ENCODE data around the gene LY9.
A peak's percentile ranks its signal among the peaks of the same experiment; 100 is the strongest.
"Not testable (repeated sequence)": the region's sequence is repeated elsewhere in the genome, so short reads cannot be mapped to it uniquely, and the experiment has no call there.

Gene LY9

GRCh38 chr1:160776178-160776577, 19.8 kb upstream of the LY9 start:
- FAIRE-seq (no peak), DNase-seq (ENCODE audit: insufficient read length) (no peak)

GRCh38 chr1:160777486-160778089, 18.4 kb upstream of the LY9 start:
- DNase-seq (ENCODE audit: insufficient read length) (no peak), FAIRE-seq (peak; percentile 87)
- TF ChIP-seq POLR2AphosphoS5 (IDR thresholded peaks at IDR 0.05; ENCODE audit: low read depth, low read length): no peak
- no peak for TF ChIP-seq POLR2A (IDR thresholded peaks at IDR 0.05; ENCODE audit: low read depth, low read length)
- TF ChIP-seq TAF1 (IDR thresholded peaks at IDR 0.05; ENCODE audit: borderline replicate concordance, low read depth, low read length): no peak

More at GRCh38 chr1:160776178-160776577, 19.8 kb upstream of the LY9 start:
- TF ChIP-seq POLR2A (IDR thresholded peaks at IDR 0.05; ENCODE audit: low read depth, low read length) (no peak), POLR2AphosphoS5 (IDR thresholded peaks at IDR 0.05; ENCODE audit: low read depth, low read length) (no peak), TAF1 (IDR thresholded peaks at IDR 0.05; ENCODE audit: borderline replicate concordance, low read depth, low read length) (no peak)

GRCh38 chr1:160778976-160779375, 17.0 kb upstream of the LY9 start:
- DNase-seq (ENCODE audit: insufficient read length): no peak
- no peak for TF ChIP-seq TAF1 (IDR thresholded peaks at IDR 0.05; ENCODE audit: borderline replicate concordance, low read depth, low read length)
- no peak for TF ChIP-seq POLR2A (IDR thresholded peaks at IDR 0.05; ENCODE audit: low read depth, low read length)
- TF ChIP-seq POLR2AphosphoS5 (IDR thresholded peaks at IDR 0.05; ENCODE audit: low read depth, low read length): no peak
- FAIRE-seq: no peak

DNA sequence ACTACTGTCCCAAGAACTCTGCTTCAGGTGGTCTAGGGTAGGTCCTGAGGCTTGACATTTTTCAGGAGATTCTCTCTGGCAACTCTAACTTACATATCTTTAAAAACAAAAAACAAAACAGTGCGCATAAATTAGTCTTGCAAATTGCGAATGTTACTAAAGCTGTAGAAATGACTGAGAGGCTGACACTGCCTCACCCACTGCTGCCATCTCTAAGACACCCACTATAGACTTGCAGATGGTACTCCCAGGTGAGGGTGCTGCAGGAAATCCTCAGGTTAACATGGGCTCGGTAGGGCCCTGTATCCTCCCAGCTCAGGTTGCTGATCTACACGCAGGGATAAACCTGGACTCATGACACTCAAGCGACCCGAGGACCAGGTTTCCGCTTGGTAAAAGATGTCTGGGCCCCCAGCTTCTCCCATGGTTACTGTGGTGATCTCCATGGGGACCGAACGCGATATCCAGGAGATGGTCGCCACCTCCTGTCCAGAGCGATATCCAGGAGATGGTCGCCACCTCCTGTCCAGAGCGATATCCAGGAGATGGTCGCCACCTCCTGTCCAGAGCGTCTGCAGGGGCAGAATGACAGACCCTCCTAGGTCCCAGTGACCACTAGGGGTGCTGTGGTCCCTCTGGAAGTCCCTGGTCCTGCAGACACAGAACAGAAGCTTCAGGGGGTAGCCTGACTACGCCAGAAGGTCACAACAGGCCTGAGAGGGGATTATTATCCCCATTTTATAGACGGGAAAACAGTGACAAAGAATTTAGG, 16.2 kb upstream of the LY9 start:
- no peak for DNase-seq (ENCODE audit: insufficient read length)
- no peak for FAIRE-seq
- no peak for TF ChIP-seq TAF1 (IDR thresholded peaks at IDR 0.05; ENCODE audit: borderline replicate concordance, low read depth, low read length)
- no peak for TF ChIP-seq POLR2A (IDR thresholded peaks at IDR 0.05; ENCODE audit: low read depth, low read length)

DNA sequence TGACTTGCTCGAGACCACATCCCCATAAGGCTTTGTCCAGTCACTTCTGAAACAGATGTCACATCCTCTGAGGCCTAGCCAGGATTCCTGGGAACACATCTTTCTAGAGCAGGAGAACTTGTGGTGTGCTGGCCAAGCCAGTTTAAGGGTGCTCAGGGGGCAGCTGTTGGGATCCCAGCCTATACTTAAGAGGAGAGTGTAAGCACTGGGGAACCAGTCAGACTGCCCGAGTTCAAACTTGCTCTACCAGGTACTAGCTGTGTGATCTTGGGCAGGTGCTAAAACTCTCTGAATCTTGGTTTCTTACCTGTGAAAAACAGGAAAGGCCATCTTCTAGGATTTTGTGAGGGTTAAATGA, 15.6 kb upstream of the LY9 start:
- no peak for TF ChIP-seq POLR2A (IDR thresholded peaks at IDR 0.05; ENCODE audit: low read depth, low read length)
- TF ChIP-seq POLR2AphosphoS5 (IDR thresholded peaks at IDR 0.05; ENCODE audit: low read depth, low read length): no peak
- DNase-seq (ENCODE audit: insufficient read length) (no peak), FAIRE-seq (no peak)

DNA sequence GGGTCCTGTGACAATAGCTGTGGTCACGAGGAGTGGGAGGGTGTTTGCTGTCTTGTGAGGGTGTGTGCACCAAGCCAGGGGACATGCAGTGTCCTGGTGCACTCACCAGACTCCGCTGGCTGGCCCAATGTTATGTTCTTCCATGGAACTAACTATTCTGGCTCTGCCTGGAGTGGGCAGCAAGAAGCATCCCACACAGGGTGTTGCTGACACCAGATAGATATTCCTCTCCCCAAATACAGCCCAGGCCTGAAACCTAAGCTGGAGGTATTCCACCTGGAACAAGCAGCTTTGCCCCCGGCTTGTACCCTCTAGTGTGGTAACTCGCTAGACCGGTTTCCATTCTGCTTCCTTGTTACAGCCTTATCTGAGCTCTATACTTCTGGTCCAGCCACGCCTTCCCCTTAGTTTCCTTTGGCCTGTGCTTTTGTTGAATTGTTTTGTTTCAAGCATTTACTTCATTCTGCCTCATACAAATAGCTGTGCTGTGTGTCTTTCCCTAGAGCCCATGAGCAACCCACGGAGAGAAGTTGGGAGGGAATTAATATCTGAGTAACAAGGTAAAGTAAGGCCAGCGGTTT, 14.7 kb upstream of the LY9 start:
- FAIRE-seq (no peak), DNase-seq (ENCODE audit: insufficient read length) (no peak)
- TF ChIP-seq POLR2AphosphoS5 (IDR thresholded peaks at IDR 0.05; ENCODE audit: low read depth, low read length) (no peak), TAF1 (IDR thresholded peaks at IDR 0.05; ENCODE audit: borderline replicate concordance, low read depth, low read length) (0 out of 2 replicates have a peak, but pooled peaks have one; percentile 15)

DNA sequence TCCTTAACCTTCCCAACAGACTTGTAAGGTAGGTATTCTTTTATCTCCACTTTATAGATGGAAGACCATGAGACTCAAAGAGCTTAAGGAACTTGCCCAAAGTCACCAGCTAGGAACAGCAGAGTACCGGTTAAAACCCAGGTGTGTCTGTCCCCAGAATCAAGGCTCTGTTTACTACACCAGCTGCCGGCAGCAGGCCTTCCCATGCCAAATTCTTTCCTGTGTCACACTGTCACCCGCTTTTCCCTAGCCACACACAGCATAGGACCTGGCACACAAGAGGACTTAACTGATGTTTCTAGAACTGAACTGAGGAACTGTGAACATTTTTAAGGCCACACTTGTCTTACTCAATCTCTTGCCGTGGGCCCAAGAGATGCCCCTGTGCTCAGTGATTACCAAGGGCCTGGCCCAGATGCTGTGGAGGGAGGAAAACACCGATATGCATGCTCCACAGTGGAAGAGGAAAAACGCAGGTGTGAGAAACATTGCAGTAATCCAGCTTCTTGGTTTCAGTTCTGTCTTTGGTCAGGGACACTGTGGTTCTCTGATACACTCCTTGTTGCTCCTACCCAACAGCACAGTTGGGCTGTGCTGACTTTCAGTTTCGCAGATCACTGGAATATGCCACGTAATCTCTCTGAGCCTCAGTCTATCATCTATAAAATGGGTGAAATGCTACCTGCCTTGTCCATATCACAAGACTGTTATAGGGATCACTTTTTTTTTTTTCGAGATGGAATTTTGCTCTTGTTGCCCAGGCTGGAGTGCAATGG, 13.9 kb upstream of the LY9 start:
- FAIRE-seq (peak; percentile 85), DNase-seq (ENCODE audit: insufficient read length) (peak; percentile 41)
- TF ChIP-seq TAF1 (IDR thresholded peaks at IDR 0.05; ENCODE audit: borderline replicate concordance, low read depth, low read length): no peak
- TF ChIP-seq POLR2AphosphoS5 (IDR thresholded peaks at IDR 0.05; ENCODE audit: low read depth, low read length): no peak
- TF ChIP-seq POLR2A (IDR thresholded peaks at IDR 0.05; ENCODE audit: low read depth, low read length): no peak

DNA sequence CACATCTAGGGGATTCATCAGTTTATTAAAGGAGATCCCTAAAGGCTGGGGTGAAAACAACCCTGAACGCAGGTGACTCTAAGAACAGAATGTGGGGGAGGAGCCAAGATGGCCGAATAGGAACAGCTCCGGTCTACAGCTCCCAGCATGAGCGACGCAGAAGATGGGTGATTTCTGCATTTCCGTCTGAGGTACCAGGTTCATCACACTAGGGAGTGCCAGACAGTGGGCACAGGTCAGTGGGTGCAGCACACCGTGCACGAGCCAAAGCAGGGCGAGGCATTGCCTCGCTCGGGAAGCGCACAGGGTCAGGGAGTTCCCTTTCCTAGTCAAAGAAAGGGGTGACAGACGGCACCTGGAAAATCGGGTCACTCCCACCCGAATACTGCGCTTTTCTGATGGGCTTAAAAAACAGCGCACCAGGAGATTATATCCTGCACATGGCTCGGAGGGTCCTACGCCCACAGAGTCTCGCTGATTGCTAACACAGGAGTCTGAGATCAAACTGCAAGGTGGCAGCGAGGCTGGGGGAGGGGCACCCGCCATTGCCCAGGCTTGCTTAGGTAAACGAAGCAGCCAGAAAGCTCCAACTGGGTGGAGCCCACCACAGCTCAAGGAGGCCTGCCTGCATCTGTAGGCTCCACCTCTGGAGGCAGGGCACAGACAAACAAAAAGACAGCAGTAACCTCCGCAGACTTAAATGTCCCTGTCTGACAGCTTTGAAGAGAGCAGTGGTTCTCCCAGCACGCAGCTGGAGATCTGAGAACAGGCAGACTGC, 12.8 kb upstream of the LY9 start:
- DNase-seq (ENCODE audit: insufficient read length); FAIRE-seq: not testable (repeated sequence)

DNA sequence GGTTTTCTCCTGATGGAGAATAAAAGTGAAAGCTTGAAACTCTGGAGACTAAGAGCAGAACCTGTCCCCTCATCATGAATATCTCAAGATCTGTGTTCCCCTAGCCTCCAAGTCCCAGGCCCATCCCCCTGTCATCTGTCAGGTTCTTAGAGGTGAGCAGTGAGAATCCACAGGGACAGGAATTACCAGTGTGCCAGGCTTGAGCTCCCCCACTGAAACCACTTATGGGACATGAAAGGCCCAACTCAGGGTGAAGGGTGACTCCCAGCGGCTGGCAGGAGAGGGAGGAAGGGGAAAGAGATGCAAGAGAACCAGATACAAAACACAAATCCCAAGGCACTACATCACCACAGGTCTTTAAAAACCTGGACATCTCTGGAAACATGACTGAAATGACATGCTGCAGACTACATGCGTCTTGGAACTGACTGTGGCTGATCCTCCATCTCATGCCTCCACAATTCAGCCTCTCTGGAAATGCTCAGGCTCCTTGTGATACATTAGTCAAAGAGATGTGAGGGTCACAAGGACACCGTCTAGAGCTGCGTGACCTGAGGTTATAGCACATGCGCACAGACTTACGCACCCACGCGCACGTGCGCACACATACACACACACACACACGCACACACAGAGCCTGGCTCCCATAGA, 6.8 kb upstream of the LY9 start:
- FAIRE-seq (no peak), DNase-seq (ENCODE audit: insufficient read length) (no peak)
- TF ChIP-seq POLR2AphosphoS5 (IDR thresholded peaks at IDR 0.05; ENCODE audit: low read depth, low read length) (no peak), POLR2A (IDR thresholded peaks at IDR 0.05; ENCODE audit: low read depth, low read length) (no peak), TAF1 (IDR thresholded peaks at IDR 0.05; ENCODE audit: borderline replicate concordance, low read depth, low read length) (no peak)

DNA sequence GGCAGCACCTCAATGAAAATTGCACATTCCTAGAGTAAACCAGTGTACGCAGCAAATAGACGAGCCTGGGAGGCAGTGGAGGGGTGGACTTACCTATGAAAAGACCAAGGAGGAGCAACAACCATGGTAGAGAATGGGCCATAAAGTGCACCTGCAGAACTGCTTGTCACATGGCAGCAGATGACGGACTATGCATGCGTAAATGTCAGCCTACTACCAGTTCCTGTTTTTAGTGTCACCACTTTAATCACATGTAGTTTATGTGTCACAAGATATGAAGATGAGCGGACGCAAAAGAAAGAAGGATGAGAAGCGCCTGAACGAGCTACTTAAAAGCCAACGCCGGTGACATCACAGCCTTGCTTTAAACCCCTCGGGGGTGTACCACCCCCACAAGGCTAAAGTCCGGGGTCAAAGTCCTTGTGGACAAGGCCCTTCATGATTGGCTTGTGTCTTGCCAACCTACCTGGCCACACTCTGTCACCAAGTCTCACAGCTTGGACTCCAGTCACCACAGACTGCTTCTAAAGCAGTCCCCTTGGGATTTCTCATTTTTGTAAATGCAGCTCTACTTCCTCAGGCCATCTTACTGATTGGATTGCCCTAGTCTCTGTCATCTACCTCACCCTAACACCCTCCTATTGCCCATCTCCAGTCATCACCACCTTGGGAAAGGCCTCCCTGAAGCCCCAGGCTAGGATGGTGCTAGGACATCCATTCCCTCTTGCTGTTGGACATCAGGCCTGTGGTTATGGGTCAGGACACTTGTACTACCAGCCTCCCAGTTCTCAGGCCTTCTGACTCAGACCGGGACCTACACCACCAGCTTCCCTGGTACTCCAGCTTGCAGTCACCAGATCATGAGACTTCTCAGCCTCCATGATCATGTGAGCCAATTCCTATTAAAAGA, 6.0 kb upstream of the LY9 start:
- peak; percentile 95 for FAIRE-seq

More for the DNA sequence above, 6.0 kb upstream of the LY9 start:
- TF ChIP-seq POLR2A (IDR thresholded peaks at IDR 0.05; ENCODE audit: low read depth, low read length): no peak
- TF ChIP-seq POLR2AphosphoS5 (IDR thresholded peaks at IDR 0.05; ENCODE audit: low read depth, low read length): no peak
- TF ChIP-seq TAF1 (IDR thresholded peaks at IDR 0.05; ENCODE audit: borderline replicate concordance, low read depth, low read length): no peak
- DNase-seq (ENCODE audit: insufficient read length): peak; percentile 42

Data from GM12892 (cell line).